HG03469 (cell line): ENCODE data around the gene NHERF2.

Experiments
- ATAC-seq: cut with Tn5 transposase; IDR thresholded peaks from one replicate; pipeline ENCODE4 v1.9.1; 2021; ENCODE audit warnings: mild to moderate bottlenecking, moderate library complexity, moderate number of reproducible peaks; ENCODE audit not compliant: unreplicated experiment

Gene NHERF2

DNA sequence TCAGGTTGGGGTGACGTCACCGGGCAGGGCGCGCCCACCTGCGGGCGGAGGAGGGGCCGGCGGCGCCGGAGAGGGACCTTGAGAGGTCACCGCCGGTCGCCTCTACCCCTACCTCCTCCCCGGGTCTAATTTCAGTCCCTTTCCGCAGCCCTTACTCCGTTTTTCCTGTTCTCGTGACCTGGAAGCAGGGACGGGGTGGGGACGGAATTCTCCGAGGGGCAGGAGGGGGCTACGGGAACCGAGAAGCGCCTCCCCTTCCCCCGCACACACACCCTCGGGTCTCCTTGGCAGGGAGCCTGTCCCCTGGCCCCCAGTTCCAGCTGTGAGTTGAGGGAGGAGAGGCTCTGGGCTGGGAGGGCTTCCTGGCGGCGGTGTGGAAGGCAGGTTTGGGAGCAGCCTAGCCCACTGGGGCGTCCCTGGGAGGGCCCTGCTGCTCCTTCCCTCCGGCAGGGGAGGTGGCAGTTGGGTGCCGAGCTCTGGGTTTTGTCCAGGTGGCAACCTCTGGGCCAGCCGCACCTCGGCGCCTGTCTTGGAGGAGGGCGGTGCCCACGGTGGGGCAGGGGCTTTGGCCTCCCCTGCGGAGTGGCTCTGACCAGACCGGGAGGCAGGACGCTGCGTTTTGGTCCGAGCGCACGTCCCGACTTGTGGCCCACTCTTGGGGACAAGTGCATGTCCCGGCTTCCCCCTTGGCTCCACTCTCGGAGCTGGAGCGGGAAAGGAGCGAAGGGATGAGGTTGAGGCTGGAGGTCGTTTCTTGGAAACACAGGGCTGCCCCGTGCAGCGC, 36.2 kb upstream of the NHERF2 start:
- no peak for ATAC-seq

DNA sequence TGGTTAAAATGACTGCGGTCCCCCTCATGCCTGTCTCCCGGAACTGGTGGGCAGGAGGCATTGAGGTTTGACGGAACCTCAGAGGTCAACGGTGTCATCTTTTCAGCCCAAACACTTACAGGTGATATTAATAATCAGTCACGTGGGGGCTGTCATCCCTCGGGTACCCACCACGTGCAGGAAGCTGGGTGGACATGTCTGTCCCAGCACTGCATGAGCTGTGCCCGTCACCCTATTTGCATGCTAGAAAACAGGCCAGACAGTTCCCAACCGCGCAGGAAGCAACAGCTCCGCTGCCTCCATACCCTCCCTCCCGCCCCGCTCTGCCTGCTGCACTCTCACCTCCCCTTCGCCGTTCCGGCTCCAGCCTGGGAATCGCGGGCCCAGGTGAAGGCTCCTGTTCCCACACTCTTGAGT, 35.6 kb upstream of the NHERF2 start:
- ATAC-seq = no peak

DNA sequence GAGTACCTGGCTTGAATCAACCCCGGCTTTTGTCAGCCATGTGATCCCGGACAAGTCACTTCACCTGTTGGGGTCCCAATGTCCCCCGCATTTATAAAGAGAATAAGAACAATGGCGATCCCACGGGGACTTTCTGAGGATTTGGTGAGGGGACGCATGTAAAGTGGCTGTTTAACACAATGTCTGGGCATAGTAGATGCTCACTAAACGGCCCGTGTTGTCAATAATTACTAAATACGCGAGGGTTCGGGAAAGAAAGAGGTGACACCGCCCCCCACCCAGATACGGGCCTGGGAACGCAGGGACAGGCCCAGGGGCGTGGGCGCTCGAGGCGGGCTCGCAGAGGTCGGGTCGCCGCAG, 35.1 kb upstream of the NHERF2 start:
- no peak for ATAC-seq

DNA sequence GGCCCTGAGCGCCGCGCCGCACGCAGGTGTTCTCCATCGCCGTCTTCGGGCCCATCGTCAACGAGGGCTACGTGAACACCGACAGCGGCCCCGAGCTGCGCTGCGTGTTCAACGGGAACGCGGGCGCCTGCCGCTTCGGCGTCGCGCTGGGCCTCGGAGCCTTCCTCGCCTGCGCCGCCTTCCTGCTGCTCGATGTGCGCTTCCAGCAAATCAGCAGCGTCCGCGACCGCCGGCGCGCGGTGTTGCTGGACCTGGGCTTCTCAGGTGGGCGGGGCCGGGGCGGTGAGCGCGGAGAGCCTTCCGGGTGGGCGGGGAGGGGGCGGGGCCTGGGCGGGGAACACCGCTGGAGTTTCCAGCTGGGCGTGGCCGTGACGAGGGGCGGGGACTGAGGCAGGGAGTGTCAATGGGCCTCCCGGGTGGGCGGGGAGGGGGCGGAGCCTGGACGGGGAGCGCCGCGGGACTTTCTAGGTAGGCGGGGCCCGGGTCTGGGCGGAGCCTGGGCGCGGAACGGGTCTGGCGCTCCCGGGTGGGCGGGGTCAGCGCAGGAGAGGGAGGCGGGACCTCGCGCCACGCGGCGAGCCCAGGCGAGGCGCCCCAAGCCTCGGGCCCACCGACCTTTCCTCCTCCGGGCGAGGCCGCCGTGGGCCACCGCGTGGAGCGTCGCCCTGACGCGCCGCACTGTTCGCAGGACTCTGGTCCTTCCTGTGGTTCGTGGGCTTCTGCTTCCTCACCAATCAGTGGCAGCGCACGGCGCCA, 34.6 kb upstream of the NHERF2 start:
- peak; percentile 28 for ATAC-seq

DNA sequence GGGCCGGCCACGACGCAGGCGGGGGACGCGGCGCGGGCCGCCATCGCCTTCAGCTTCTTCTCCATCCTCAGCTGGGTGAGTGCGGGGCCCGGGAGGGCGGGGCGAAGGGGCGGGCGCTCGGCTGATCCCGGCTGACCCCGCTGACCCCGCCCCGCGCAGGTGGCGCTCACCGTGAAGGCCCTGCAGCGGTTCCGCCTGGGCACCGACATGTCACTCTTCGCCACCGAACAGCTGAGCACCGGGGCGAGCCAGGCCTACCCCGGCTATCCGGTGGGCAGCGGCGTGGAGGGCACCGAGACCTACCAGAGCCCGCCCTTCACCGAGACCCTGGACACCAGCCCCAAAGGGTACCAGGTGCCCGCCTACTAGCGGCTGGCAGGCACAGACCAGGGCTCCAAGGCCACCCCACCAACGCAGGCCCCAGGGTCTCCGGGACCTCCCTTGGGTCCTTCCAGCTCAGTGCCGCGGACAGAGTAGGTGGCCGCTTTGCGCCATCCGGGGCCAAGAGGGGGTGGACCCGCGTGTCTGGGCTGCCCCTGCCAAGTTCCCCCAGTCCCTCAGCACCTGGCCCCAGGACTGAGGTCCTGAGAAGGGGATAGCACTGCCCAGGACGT, 33.9 kb upstream of the NHERF2 start:
- no peak for ATAC-seq

DNA sequence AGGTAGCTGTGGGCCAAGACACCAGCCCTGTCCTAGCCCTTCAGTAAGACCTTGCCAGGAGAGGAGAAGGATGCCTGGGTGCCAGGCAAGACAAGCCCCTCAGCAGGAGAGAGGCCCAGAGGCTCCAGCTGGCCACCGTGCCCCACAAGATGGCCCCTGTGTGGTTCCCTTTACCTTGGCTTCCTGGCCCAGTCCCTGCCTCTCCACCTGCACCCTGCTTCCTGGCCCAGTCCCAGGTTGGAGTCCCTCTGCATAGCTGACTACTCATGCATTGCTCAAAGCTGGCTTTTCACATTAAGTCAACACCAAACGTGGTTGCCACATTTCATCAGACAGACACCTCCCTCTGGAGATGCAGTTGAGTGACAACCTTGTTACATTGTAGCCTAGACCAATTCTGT, 33.0 kb upstream of the NHERF2 start:
- ATAC-seq = no peak

DNA sequence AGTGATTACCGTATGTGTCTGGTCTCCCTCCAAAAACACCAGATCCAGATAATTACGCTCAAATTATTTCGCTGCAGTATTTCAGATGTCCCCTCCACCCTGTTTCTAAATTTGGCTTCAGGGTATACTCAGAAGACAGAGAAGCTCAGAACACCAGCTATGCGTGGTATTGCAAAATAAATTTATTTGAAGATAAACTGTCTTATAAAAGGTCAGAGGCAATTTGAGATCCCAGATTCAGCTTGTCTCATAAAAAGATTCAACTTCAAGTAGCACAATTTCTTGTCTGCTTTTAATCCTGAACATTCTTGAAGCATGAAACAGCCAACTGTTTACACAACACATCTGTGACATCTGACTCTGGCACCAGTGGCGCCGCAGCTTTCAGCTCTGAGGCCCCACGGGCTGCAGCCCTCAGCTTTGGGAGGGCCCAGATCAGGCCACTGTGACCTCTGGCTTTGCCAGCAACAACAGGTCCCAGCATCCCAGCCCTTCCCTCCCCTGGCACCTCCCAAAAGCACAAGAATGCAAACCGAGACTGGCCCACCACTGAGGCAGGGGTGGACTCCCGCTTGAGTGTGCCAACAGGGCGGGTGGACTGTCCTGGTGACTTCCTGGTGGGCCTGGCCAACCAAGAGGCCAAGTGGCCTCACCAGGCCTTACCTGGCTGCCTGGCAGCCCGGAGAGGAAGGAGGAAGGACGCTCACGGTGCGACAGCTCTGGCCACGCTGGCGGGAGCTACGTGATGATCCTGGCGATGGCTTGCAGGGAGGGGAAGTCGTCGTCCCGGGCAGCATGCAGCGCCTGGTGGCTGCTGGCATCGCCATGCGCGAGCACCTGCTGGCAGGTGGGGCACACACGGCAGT, 29.0 kb upstream of the NHERF2 start:
- ATAC-seq = no peak

DNA sequence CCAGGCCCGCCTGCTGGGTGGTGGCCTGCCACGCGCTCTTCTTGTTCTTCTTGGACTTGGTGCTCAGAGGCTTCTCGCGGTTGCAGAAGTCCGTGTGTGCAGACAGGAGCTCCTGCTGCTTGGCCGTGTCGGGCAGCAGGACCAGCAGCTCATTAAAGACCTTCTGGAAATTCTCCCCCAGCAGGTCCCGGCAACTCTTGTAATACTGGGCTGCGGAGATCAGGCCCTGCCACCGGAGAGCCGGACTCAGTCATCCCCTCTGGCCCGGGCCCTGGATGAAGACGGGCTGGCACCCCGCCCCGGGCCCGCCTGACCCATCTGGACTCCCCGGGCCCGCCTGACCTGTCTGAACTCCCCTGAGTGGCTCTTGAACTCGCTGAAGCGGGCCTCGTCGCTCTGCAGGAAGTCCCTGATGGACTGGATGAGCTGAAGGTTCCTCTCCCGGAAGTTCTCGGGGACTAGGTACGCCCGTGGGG, 28.3 kb upstream of the NHERF2 start:
- ATAC-seq = no peak

DNA sequence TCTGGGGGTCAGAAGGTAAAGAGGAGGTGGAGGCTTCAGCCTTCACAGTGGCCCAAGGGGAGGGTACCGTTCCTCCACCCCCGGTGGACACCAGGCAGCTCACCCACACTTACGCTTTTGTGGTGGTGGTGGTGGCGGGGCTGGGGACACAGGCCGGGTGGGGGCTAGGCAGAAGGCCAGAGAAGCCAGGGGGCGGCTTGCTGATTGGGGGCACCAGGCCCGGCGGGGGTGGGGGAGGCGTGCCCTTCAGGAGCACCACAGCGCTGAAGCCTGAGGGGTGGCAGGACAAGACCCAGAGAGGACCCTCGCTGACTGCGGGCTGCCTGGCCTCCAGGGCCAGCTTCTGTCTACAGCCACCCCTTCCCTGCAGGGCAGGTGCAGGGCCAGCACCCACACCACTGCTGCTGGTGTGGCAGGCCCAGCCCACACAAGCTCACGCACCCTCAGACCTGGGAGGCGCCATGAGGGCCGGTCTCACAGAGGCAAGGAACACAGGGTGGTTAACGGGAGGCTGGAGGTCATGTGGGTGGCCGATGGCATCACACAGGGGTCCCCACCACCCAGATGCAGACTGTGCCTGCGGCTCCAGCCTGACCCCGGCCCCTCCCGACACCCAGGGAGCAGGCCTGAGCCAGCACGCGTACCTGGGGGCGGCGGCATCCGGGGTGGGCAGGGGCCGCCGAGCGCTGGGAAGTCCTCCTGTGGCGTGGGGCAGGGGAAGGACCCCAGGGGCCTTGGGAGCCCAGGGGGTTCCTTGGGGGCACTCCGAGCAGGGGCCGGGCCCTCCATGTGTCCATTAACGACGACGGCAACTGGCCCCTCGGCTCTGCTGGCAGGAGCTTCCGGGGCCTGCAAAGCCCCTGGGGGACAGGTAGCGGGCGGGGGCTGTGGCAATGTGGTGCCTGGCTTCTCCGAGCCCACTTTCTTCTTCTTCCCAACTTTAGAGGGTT, 27.6 kb upstream of the NHERF2 start:
- no peak for ATAC-seq

DNA sequence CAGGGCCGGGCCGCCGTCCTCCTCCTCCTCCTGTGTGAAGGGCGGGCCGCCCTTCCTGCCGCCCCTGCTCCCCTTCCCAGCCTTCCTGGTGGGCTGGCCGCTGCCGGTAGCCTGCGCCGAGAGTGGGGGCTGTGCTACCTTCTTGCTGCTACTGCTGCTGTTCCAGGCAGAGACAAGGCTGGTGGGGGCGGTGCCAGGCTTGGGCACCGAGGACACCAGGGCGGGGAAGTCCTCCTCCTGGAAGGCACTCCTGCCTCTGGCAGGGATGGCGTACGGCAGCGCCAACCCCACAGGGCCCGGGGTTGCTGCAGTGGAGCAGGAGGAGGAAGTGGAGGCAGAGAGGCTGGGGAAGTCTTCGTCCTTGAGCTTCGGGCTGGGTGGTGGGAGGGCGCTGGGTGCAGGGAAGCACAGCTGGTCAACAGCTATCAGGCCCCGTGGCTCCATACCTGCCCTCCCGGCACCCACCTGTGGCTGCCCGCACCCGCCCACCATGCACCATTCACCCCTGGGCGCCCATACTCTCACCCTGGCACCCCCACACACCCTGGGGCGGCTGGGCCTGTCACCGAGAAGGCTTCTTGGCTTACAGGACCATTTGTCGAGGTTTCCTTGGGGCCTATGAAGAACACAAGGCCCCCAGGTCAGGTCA, 26.7 kb upstream of the NHERF2 start:
- no peak for ATAC-seq

DNA sequence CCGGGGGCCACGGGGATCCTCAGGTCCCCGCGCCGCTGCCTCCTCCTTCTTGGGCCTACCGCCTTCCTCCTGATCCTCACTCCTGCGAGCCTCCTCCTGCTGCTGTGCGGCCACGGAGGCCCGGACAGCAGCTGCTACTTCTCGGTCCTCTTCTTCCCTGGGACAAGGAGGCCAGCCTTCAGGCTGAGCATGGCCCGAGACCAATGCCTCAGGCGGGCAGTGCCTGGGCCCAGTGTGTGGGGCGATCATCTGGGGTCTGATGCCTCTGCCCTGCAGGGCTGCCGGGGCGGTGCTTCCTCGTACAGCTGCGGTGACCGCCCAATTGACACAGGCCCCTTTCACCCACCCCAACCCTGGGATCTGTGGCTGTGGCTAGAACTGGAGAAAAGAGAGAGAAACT, 25.7 kb upstream of the NHERF2 start:
- ATAC-seq = no peak

DNA sequence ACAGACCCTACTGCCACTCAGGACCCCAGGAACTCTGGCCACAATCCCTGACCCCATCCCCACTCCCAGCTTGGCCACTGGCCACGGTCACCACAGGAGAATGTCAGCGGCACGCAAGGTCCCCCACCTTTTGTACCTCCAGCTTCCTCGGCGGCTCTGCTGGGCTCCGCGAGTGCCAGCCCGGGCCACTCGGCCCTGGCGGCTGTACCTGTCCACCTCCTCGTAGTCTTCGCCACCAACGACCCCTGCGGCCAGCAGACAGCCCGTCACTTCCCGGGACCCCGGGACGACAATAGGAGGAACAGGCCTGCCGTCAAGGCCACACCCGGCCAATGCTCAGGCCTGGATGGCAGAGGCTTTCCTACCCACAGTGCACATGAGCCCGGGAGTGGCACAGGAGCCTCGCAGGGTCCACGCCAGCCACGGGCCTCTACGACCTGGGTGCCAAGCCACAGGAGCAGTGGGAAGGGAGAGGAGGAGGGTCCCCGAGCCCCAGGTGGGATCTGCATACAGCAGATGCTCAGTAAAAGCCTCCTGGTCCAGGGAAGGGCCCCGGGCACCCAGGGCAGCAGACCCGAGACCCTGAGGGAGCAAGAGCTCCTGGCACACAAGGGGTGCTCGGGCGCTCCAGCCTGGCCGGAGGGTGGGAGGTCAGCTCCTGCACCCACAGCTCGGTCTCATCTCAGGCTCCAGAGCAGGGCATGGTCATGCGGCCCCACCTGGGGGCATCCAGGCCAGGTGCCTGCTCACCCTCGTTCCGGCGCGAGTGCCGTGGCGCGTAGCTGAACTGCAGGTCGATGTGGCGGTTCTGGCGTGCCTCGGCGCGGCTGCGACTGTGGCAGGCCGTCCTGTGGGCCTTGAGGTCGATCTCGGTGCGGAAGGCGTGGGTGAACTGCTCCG, 25.0 kb upstream of the NHERF2 start:
- ATAC-seq = no peak

DNA sequence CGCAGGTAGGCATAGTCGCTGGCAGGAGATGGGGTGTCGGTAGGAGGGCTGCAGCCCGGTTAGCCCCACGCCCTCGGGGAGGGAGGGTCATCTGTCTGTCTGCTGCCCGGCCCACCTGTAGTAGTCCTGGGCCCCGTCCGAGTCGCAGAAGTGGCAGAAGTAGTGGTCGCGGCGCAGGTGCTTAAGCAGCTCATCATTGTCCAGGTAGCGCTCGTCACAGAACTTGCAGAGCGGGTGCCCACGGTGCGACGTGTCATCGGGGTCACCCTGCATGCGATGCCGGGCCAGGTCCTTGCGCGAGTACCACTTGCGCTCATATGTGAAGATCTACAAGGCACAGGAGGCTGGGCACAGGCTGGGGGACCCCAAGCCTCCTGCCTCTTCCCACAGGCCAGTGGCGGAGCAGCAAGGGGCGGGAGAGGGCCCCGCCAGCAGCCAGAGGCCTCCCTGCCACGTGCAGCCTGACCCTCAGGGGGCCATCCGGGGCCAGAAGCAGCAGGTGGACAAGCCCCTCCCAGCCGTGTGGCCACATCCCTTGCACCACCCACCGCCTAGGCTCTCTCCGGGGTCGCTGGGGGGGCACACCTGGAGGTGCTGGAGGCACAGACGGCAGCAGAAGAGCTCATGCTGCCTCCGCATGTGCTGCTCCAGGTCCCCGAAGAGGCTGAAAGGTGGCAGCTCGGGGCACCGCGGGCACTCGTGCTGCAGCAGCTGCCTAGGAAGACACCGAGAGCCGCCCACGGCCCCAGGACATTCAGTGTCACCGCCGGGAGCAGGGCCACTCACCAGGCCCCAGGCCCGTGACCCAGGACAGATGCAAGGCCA, 24.1 kb upstream of the NHERF2 start:
- ATAC-seq = no peak

DNA sequence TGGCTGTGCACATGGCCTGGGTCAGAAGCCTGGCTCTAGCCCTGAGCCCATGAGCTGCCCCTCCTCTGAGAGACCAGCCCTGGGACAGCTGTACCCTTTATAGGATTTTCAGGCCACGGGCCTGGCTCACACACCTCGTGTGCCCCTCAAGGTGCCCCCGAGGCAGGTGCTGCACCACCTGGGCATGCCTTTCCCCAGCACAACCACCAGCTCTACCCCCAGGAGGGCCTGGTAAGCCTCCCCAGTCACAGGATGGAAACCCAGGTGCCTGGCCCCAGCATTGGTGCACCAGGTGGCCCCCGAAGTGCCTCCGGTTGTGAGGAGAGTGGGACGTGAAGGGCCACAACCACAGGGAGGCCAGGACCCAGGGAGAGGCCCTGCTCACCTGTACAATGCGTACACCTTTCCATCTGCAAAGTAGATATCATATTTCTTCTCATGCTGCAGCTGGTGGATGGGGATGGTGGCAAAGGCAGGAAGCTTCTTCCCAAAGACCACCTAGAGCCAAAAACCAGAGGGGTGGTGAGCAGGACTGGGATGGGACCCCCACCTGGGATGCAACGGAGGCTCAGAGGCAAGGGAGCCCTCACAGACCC, 23.4 kb upstream of the NHERF2 start:
- no peak for ATAC-seq

DNA sequence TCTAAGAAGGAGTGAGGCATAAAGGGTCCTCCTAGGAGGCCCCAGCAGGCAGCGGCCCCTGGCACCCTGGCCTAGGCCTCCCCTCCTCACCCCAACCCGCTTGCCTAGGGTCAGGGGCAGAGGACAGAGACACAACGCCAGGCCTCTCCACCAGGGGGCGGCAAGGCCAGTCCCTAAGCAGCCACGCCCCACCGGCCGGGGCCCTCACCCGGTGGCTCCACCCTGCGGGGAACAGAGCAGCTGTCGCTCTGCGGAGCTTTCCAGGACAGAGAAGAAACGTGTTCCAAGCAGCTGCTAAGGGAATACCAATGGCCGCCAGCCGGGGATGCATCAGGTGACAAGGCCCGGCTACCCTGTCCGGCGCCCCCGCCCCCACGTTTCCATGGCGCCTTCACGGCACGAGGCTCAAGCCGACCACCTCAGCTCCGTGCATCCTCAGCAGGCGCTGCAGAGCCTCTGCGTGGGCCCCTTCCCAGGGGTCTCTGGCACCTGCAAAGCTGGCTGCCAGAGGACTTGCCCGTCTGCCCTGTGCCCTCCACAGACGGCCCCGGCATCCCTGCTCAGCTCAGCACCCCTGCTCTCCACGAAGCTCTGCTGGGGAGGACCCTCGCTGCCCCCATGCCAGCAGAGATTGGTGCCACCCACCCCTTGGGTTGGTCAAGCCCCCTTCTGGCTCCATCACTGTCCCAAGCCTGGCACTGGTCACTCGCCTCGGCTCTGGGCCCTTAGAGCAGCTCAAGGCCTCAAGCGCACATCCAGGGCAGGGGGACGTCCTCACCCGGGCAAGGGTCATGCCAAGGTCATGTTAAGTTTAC, 22.7 kb upstream of the NHERF2 start:
- ATAC-seq = no peak

DNA sequence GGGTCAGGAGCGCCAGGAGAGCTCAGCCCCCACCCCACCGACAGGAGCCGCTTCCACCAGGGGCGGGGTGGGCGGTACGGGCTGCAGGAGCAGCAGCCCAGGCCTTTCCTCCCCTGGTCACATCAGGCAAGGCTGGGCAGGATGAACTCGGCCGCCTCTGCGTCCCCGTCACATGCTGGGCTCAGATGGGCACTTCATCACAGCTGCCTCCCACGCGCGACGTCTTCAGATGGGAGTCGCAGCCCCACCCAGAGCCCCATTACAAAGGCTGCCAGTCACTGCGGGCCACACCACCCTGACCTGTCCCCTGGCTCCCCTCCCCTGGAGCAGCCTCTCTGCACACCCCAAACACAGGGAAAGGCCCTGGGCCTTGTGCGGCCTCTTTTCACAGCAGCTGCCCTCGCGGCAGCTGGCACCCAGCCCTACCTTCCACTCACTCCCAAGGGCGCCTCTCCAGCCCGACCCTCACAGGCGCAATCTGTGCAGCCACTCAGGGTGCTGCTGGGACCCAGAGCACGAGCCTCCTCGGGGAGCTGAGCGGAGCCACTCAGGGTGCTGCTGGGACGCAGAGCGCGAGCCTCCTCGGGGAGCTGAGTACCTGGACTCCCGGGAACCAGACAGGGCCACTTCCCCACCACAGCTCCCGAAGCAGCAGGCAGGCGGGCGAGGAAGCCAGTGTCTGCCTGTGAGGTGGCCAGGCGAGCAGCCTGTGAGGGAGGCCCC, 21.7 kb upstream of the NHERF2 start:
- ATAC-seq = no peak
